GM18507 (cell line): ENCODE data around the gene AREL1.

Experiments used
- DNase-seq: peaks from one replicate; pipeline ENCODE4 v3.0.0; 2011; ENCODE audit warnings: low read depth; ENCODE audit not compliant: insufficient read length; ENCODE audit errors: extremely low spot score
- FAIRE-seq: peaks from 2 replicates; lab custom pipeline; 2011; peaks lifted over from hg19 to GRCh38; lab: Jason Lieb, UNC

Gene AREL1

DNA sequence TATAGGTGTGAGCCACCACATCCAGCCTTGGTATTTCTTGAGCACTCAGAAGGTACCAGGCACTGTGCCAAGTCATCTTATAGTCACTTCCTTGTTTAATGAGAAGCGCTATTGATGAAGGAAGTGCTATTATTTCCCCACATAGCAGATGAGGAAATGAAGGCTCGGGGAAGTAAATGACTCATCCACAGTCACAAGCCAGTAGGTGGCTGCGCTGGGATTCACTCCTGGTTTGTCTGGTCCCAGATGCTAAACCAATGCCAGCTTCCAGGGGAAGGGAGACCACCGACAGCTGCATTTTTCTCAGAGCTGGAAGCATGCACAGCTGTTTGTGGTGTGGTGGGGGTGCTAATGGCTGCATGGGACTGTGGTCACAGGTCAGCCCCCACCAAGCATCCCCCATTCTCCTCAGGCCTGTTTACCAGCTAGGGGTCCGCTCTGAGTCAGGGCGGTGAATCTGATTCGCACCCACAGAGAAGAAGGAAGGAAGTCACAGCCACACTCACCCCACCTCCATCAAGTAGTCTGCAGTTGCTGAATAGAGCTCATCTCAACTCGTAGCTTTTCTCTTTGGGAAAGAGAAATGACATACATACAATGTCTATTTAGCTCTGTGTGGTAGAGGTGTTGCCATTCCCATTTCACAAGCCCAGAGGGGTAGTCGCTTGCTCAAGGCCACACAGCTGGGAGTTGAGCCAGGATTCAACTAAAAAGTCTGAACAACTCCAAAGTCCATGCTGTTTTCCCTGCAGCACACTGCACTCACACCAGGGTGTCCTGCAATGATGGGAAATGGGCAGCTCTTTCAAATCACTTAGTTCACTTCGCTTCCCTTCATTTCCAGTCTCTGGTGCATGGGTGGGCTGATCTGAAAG, 94.6 kb downstream of the AREL1 start:
- DNase-seq (no peak), FAIRE-seq (peak; percentile 18)

DNA sequence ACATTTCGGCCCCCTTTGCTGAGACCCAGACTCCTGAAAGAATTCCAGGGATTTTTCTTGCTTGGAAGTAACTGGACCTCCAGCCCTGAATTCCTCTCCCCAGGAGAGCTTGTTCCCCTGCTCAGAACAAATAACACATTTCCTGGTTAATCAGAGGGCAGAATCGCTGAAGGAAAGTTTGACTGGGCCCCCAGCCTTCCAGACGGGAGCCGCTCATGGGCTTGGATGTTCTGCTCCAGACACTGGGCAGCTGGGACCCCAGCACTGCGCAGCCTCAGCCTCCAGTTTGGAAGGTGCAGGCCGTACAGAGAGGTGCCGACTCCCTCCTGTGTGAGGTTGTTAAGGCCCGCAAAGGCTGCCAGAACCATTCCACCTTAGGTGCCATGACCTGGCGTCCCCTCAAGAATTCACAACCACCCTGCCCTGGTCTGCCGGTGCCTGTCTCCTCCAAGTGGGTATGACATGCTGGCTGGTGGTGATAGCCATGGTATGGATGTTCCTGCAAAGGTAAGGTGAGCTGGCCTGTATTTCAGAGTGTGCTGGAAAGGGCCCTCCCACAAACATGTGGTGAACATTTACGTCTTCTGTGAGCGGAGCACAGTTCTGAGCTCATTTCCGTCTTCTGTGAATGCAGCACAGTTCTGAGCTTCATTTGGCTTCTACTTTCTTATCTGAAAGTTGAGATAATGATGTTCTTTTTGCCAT, 95.7 kb downstream of the AREL1 start:
- DNase-seq (no peak), FAIRE-seq (no peak)

DNA sequence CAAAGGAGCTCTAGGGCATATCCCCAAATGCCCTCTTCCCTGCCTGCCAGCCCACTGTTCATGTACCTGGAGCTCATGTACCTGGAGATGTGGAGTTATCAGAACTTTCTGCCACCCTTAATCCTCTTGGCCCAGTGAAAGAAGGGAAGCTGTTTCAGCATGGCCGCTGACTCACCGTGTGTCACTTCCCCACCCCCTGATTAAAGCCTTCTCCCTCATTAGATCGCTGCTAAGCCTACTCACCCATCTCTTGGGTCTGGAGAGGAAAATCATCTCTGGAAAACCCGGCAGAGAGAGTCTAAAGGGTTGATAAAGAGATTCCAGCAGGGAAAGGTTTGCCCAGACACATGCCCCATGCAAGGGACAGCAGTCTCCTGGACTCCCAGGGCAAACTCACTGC, 96.4 kb downstream of the AREL1 start:
- FAIRE-seq (no peak), DNase-seq (no peak)

DNA sequence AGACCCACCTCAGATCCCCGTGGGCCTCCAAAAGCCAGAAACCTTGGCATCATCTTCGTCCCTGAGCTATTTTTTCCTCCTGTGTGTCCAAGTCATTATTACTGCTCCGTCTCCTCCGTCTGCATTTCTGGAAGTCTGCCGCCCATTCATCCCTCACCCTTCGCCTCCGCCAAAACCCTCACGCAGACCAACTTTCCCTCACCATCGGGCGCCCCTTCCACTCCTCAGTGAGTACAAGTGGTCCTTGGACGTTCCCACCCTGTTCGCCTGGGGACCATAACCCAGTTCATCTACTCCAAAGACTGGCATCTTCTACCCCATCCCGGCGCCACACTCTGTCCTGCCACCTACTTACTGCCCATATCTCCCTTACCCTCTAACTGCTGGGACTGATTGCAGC, 97.1 kb downstream of the AREL1 start:
- FAIRE-seq (no peak), DNase-seq (no peak)

DNA sequence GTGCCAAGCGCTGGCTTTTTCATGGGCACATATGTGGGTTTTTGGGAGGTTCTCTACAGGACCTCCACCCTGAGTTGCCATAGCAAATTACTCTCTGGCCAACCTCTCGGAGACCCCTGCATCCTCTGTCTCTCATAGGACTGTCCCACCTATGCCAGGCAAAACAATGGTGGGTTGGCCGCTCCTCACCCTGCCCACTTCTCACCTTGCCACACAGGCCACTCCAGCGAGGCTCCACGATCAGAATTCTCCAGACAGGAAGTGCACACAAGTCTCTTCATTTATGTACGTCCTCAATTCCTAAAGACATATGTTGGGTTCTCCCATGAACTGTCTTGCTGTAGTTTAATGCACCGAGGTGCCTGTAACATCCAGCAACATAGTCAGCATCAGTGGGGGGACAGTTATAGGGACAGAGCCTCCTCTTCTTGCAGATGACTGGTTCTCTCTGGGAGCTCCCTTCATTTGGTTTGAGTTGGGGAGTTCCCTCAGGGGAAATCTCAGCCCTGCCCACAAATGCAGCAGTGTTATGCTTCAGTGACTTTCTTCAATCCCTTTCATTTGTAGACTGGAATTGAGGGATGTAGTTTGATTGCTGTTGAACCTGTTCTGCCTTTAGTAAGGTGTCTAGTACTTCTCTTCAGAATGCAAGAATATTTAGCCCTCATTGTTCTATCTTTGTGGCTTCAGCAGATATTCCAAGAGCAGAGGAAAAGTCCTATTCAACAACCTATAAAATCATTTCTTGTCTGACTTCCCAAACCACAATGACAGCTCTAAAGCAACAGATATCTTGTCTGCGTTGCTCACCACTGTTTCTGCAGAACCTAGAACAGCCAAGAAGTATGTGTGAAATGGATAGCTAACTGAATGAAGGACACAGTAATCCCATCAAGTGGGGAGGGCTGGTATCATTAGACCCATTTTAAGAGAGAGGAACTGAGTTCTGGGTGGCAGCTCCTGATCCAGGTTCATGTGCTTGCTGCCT, 98.1 kb downstream of the AREL1 start:
- DNase-seq (no peak), FAIRE-seq (peak; percentile 82)

DNA sequence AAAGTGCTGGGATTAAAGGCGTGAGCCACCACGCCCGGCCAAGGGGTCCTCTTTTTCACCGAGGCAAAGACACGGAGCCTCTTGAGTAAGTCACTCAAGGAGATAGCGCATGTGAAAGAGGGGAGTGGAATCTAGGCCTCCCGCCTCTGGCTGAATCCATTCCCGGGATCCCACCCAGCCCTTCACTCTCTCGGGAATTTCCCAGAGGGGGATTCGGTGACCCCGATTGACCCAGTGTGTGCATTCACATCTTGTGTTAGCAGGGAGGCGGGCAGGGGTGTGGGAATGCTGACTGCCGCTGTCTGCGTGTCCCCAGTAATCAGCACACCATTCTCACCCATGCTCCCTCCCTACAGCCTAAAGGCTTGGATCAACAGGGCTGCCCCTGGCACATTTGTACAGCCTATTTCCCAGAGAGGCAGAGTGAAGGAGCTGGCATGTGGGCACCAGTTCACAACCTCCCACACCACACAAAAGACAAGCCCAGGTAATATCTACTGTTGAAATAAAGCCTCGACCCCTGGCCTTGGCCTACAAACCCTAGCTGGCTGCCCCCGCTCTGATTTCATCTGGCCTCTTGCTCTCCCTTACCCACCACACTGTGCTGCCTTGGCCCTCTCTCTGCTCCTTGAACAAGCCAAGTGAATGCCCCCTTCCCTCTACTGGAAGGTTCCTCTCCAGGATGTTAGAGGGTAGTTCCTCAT, 99.5 kb downstream of the AREL1 start:
- FAIRE-seq (no peak), DNase-seq (no peak)

DNA sequence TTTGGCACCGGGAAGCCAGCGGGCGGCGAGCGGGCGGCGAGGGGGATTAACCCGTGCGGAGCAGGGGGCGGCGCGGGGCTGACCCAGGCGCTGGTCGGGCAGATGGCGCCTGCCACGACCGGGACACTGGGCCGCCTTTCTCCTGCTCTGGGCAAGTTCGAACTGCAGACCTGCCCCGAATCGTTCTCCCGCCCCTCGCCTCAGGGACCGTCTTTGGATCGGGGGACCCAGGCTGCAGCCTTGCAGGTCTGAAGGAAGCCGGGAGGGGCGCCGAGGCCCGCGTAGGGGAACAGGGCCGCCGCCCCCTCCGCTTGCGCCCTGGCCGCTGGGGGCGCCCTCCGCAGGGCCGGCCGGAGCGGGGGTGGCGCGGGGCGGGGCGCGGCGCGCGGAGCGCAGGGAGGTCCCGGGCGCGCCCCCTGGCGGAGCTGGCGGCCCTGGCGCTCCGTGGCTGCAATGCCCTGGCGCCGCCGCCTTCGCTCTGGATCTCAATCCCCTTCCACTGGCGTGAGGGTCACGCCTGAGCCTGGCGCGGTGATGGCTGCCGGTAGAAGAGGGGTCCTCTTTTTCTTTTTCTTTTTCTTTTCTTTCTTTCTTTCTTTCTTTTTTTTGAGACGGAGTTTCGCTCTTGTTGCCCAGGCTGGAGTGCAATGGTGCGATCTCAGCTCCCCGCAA, 100.4 kb downstream of the AREL1 start:
- FAIRE-seq (peak; percentile 39), DNase-seq (peak; percentile 55)

DNA sequence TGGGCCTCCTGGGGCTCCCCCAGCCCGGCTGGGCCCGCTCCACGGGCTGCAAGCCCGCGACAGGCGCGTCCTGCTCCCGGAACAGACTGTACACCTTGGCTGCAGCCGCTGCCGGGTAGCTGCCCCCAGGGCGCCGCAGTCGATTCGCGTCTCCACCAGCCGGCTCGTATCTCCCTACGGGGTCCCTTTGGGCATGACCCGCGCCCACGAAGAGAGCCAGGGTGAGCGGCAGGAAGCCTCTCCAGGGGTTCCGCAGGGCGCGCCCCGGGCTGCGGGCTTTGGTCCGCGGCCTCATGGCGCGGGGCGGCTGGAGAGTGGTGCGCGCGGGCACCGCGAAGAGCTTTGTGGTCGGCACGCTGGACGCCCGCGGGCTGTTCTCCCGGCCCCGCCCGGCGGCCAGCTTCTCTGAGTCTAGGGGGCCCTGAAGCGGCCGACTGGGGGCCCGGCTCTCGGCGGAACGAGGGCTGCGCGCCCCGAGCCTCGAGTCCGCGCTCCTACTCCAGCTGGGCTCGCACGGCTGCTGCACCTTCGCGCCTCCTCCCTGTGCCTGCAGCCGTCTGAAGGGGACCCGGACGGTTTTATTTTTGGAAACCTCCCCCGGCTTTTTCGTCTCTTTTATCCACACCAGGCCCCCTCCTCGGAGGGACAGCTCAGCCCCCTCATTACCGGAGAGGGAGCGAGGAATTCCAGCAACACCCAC, 101.1 kb downstream of the AREL1 start, which contains the start of gene LTBP2:
Gene LTBP2 (minus strand): TSS at position 588 of the 700 bp plus-strand sequence. CDS start 293 bp downstream, at position 295.
- no peak for DNase-seq
- no peak for FAIRE-seq
